HG03139 (cell line): Measurements from ENCODE around the gene TSR3.

Experiments used
- ATAC-seq: cut with Tn5 transposase; IDR thresholded peaks from one replicate; pipeline ENCODE4 v1.9.1; 2021; ENCODE audit not compliant: unreplicated experiment

The TSR3 gene

DNA sequence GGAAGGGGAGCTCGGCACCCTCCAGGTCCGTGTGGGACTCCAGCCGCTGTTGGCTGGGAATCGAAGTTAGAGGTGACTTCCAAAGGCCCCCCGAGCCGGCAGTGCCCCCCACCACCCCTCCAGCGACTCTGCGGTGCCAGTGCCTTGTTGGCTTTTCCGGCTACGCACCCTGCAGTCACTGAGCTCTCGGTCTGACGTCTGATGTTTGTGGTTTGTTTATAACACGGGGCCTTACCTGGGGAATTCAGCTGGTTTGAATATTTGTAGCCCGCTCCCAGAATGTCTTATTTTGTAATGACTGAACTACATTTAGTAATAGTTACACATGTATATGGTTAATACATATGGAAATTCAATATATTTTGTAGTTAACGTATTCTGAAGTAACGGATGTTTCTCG is 25.3 kb downstream of the TSR3 start:
- ATAC-seq: no peak

DNA sequence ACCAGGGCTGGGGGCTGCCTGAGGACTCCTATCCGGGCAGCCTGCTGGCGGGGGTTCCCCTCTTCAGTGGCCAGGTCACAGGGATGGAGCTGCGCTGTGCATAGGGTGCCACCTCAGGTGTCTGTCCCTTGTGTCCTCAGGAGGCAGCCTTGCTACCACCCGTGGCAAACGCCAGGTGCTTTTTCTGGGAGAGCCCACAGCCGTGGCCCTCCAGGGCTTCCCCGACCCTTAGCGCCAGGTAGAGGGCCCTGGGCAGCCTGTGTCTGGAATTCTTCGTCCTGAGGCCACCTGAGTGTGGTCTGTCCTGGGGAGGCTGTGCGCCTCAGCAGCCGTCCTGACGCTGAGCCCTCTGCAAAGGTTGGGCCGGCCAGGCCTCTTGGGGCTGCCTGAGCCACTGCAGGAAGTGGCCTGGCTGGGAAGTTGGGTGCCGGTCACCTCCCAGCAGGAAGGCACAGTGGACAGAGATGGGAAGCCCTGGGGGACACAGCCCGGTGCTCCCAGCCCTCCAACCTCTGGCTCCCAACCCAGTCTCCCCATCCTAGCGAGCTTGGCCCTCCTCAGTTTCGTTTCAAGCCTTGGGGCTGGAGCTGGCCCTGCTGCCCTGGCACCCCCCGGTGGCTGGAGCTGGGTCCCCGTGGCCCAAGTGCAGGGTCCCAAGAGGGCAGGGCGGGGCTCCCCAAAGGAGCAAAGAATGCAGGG is 25.9 kb downstream of the TSR3 start:
- ATAC-seq: no peak

DNA sequence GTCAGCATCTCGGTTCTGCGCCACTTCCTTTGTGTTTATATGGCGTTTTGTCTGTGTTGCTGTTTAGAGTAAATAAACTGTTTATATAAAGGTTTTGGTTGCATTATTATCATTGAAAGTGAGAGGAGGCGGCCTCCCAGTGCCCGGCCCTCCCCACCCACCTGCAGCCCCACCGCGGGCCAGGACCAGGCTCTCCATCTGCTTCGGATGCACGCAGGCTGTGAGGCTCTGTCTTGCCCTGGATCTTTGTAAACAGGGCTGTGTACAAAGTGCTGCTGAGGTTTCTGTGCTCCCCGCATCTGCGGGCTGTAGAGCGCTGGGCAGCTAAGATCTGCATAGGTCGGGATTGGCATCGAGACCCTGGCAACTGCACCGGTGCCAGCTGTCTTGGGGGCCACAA is 26.4 kb downstream of the TSR3 start:
- ATAC-seq: no peak

DNA sequence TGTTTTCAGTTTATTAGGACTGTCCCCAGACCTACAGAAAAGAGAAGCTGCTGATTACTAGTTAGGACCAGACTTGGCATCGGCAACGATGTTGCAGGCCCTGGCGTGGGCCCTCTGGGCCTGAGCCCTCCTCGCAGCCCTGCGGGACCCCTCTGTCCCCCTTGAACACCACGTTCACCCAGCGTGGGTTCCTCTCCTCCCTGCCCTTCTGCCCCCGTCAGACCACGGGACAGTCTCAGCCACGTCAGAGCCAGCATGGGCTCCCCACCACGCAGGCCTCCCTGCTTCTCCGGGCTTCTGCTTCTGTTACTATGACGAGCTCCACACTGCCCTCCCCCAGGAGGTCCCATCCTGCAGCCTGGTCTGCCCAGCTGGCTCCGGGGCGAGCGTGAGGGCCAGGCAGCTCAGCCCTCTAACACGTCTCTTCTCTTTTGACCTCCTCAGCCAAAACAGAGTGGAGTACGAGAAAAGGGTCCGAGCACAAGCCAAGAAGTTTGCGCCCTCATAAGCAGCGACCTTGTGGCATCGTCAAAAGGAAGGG is 27.3 kb downstream of the TSR3 start:
- ATAC-seq: no peak

DNA sequence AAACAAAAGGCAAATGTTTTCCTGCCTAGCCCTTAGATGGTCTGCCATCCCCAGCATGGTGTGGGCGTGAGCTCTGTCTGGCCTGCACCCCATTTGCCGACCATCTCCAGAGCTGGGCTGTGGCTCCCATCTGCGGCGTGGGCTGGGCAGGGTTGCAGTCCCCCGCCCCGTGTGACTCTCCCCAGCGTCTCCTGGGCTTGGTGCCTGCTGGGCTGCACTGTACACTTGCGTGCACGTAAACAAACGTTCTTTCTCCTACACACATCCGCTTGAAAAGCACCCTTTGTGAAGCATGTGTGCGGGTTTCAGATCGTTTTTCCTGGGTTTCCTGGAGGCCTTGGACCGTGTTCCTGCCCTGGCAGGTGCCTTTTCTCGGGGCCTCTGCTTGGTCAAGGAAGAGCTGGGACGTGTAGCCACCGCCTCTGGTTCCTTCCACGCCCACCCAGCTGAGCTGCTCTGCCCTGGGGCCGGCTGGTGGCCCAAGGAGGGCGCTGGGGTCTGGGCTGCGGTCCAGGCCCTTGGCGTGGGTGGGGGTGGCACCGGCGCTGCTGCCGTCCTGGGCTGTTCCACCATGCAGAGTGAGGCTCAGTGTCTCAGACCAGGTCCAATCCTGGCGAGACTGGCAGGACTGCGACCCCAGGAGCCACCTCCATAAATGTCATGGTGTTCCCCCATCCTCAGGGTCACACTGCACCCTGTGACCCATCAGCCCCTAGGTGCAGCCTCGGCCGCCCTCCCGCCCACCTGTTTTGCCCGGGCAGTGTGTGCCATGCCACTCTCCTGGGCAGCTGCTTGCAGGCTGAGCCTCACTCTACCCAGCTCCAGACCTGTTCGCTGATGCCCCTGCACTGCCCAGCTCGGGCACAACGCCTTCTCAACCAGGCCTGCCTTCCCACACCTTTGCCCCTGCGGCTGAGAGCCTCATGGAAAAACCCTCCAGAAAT is 28.1 kb downstream of the TSR3 start:
- no peak for ATAC-seq

DNA sequence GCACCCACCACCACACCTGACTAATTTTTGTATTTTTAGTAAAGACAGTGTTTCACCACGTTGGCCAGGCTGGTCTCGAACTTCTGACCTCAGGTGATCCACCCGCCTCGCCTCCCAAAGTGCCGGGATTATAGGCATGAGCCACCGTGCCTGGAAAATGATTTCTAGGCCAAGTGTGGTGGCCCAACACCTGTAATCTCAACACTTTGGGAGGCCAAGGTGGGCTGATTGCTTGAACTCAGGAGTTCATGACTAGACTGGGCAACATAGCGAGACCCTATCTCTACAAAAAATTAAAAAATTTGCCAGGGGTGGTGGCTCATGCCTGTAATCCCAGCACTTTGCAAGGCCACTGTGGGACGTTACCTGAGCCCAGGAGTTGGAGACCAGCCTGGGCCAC is 29.3 kb downstream of the TSR3 start:
- no peak for ATAC-seq

DNA sequence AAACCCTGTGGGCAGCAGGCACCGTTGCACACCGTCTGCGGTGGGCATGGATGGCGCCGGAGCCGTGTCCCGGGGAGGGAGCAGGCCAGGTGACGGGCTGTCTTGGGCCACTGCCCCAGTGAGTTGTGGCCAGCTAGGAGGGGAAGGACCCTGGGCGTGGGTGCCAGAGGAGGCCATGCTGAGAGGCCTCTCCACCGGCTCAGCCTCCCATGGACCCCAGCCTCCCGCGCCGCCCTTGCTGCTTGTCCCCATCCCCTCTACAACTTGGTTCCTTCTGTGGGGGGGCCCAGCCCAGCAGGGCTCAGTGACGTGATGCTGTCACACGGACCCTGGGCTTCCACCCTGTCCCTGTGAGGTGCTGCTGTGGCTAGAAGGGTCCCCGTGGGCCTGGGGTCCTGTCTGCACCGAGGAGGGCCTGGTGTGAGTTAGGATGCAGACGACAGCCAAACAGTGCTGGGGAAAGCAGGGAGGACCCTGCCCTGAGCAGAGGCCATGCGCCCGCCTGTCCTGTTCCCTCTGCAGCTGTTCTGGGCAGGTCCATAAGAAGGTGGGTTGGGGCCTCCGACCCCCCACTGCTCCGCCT is 30.9 kb downstream of the TSR3 start:
- ATAC-seq: no peak

DNA sequence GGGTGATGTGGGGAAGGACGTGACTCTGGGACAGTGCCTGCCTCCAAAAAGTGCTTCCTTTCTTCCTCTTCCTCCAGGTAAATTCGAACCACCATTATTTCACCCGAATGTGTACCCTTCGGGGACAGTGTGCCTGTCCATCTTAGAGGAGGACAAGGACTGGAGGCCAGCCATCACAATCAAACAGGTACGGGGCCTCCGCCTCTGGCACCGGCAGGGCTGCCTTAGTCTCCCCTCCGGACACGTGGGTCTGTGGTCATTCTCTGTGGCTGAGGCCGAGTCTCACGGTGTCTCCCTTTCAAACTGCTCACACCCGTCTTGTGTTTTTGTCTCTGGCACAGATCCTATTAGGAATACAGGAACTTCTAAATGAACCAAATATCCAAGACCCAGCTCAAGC is 31.6 kb downstream of the TSR3 start:
- no peak for ATAC-seq

DNA sequence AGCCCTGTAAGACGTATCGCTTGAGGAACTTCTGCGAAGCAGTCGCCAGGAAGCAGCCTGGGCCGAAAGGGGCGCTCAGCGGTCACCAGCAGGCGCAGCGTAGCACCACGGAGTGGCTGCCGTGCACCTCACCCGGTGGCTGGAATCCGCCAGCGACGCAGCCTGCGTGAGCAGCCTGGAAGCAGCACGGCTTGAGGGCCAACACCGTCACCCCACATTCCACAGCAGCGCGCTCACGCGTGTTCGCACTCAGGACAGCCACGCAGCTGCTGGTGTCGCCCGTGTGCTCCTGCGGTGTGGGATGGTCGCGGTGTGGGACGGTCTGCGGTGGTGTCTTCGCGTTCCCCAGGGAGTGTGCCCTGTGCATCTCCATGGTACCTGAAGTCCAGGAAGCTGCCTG is 32.6 kb downstream of the TSR3 start:
- ATAC-seq: no peak

DNA sequence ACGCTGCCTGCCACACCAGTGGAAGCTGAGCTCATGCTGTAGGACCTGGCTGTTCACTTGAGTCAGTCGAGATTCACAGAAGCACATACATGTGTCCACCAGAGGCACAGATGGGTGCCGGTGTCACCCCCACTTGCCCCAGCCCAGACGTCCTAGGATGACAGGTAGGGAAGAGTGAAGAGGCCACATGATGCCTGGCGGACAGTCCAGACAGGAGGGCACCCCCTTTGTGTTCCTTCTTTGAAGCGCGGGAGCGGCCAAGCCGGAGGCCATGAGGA is 33.5 kb downstream of the TSR3 start:
- ATAC-seq: no peak

DNA sequence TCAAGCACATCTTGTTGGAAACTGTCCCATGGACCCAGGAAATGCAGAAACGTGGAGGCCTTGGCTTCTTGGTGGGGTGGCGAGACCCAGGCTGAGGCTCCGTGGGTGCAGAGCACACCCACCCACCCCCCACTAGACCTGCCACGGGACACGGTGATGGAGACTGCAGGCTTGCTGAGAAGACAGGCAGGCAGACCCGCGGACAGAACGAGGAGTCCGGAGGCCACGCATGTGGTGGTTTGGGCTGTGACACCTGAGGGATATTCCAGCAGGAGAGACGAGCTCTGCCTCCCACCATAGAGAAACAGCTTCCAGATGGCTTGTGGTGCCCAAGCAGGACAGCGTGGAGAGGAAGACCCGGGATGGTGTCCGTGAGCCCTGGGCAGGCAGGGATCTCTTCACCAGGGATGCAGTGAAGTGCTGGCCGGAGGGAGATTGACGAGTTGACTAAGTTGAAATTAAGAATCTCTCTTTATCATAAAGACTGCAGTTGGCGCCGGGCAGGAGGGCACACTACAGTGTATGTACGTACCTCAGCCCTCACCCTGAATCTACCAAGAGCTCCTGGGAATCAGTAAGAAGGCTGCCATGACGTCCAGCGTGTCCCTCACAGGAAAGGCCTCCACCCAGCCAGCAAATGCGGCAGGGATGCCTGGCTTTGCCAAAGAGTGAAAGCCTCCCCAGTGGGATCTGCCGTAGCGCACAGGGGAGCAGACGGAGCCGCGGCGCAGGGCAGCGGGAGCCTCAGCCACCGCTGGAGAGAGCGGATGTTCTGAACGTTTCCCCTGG is 34.0 kb downstream of the TSR3 start:
- no peak for ATAC-seq

DNA sequence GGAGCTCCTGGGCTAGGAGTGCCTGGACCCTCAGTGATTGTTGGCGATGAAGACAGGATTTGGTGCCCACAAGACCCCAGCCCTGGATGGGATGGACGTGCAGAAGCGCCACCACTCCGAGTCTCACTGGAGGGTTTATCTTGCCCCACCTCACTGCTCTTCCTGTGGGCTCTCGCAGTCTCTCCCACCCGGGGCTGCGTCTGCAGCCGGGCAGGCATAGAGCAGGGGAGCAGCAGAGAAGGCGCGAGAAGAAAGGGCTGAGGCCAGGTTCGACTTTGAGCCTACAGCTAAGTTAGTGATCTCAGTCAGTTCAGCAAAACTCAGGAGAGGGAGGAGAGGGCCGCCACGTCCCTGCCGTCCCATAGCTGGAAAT is 35.7 kb downstream of the TSR3 start:
- ATAC-seq: no peak

DNA sequence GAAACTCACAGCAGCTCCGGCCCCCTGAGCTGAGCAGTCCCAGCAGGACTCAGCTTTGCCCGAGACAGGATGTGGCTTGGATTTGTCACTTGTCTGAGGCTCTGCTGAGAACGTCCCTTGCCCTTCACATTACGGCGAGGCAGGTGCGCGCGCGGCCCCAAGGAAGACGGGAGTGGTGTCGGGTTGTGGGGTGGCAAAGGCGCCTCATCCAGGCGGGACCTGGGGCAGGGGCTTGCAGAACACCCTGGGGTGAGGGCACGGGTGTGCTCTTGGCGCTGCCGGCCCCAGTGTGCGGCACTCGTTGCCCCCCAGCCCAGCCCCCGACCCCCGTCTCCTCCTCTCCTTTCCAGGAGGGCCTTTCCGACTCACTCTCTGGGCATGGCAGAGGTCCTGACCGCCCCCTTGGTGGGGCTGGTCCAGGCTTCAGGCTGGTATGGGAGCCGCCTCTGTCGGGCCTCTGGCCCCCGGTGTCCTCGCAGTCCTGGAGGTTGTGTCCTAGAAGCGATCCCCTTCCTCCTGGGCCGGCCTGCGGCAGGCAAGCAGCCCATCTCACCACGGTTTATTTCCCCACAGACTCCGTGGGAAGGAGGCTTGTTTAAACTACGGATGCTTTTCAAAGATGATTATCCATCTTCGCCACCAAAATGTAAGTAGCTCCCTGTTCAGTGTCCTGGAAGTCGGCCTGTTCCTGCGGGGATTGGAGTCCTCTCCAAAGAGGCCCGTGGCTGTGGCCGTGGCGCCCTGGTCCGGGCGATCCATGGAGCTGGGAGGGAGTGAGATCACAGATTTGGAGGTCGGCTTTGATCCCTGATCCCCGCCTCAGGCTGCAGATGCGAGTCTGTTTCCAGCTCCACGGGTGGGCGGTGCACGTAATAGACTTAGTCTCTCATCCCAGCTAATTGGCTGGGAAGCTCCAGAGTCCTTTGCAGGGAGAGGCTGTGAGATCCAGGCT is 36.3 kb downstream of the TSR3 start:
- no peak for ATAC-seq

DNA sequence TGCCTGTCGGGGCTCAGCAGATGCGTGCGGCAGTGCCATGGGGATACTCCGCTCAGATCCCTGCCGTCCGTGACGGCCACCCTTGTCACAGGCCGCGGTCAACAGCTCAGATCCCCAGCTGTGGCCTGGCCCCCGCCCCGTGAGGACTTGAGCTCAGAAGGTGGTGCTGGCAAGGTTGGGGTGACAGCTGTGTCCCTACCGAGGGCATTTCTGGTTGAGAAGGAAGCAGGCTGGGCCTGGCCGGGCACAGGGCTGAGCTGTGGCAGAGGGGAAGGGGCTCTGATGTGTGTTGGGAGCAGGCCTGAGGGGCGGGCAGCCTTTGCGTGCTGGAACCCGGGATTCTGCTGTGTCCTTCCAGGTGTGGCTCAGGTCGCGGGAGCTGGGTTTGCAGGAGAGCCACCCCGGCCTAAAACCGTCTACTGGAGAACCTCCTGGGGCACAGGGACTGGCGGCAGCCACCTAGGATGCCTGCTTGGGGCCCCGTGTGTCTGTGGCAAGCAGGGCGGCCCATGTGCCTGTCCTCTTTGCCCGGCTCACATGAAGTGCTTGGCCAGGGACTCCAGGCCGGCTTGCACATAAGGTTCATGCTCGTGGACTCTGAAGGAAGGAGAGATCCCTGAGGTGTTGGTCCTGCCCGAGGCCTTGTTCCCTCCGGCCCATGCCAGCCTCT is 37.1 kb downstream of the TSR3 start:
- no peak for ATAC-seq

DNA sequence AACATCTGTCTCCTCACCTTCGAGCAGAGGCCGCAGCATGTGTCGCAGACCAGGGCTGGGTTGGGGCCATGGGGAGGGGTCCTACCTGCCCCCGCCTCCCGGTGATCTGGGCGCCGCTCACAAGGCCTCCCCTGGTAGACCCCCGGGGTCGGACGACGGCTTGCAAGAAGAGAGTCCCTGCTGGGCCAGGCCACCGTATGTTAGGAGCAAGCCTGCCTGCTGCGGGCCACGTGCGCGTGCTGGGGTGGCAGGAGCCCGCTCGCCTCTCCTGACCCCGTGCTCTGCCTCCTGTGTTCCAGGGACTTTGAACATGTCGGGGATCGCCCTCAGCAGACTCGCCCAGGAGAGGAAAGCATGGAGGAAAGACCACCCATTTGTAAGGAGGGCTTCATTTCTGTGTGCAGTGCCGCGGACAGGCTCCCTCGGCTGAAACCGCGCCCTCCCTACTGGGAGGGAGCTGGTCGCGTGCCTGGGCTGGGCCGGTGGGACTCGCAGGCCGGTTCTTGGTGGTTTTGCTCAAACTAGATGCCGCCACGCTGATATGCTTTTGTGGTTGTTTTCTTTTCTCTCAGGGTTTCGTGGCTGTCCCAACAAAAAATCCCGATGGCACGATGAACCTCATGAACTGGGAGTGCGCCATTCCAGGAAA is 37.8 kb downstream of the TSR3 start:
- no peak for ATAC-seq

DNA sequence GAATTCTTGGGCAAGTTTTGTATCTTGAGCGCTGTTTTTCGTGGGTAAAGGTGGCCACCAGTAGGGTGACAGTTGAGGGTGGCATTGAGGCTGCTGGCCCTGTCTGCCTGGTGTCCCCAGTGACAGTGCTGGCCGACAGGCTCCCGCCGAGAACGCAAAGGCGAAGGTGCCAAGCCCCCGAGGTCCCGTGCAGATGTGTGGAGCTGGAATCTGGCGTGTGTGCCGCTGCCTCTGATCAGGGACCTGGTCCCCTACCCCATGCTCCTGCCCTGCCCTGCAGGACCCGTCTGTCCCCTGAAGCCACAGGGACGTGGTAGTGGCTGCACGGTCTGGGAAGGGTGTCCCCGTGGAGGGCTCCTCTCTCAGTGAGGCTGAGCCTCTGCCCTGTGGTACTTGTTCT is 38.8 kb downstream of the TSR3 start:
- ATAC-seq: no peak

DNA sequence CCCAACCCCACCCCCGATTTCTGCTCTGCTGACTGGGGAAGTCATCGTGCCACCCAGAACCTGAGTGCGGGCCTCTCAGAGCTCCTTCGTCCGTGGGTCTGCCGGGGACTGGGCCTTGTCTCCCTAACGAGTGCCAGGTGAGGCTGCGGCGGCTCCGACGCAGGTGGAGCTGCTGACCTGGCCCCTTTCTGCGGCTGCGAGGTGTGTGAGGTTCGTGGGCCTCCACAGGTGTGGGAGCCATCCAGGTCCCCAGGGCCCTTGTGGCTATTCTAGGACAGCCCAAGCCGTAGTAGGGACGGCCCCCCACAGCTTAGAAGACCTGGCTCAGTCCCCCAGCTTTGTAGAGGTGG is 39.2 kb downstream of the TSR3 start:
- ATAC-seq: no peak

DNA sequence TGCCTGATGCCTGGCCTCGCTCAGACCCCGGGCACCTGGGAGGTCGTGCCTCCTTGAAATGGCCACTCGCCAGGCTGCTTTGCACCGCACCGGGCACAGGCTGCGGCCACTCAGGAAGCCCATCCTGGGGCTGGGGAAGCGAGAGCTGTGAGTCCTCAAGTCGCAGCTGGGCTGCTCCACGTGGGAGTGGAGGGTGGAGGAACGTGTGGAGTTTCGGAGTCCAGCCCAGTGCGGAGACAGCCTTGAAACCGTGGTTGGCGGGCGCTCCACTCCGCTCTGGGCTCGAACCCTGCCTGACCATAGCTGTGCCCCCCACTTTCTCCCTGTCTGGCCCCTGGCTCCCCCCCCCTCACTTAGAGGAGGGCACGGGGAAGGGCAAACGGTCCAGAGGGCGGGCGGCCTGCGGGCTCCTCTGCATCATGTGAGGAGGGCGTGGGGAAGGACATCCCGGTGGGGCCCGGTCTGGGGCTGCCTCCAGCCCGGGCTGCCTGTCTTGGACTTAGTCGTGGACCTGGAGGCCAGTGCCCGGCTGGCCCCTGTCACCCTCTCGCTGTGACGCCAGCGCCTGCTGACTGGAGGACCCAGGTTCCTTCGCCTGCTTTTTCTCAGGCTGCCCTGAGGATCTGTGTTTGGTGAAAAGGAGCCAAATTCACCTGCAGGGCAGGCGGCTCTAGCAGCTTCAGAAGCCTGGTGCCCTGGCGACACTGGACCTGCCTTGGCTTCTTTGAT is 39.8 kb downstream of the TSR3 start:
- ATAC-seq: no peak
